ENCODE data around the gene PHF21A.

GRCh38 chr11:46050662-46051061 lies 70.6 kb downstream of the PHF21A start:
- TF ChIP-seq CTCF (IDR thresholded peaks at IDR 0.05): no peak
- no peak for TF ChIP-seq EZH2phosphoT487 (IDR thresholded peaks at IDR 0.05)

Data from neural progenitor cell (in vitro differentiated cells).